ENCODE data around the gene NSRP1.
"Not testable (repeated sequence)": the region's sequence is repeated elsewhere in the genome, so short reads cannot be mapped to it uniquely, and the experiment has no call there.

NSRP1 gene

GRCh38 chr17:30116661-30117551, at the start of gene NSRP1:
NSRP1 (plus strand) TSS chr17:30116816; CDS start chr17:30116844, 28 bp downstream.
- Mint-ChIP-seq H3K27ac (peak within 1 kb of the TSS; percentile 97), H3K9me3 (no peaks in the 10 kb centered on the region), H3K27me3 (ENCODE audit: low read depth) (no peaks in the 10 kb centered on the region), H3K4me1 (ENCODE audit: low read depth) (peaks cover 47% of the 10 kb centered on the region), H3K36me3 (ENCODE audit: low read depth) (peaks cover 27% of the 10 kb centered on the region), H3K4me3 (peak within 1 kb of the TSS; percentile 91)
- peak; percentile 94 for DNase-seq (ENCODE audit: low spot score)

- no peak for DNase-seq (ENCODE audit: low spot score)
- Mint-ChIP-seq H3K27ac (no peak overlapping the region), H3K9me3 (peaks cover 22% of the 10 kb centered on the region), H3K4me1 (ENCODE audit: low read depth) (no peaks in the 10 kb centered on the region), H3K4me3 (no peak overlapping the region), H3K36me3 (ENCODE audit: low read depth) (peaks cover 2% of the 10 kb centered on the region), H3K27me3 (ENCODE audit: low read depth) (peaks cover 21% of the 10 kb centered on the region)
Observed at GRCh38 chr17:30068465-30068864, 48.2 kb upstream of the NSRP1 start.

GRCh38 chr17:30074254-30074653, 42.4 kb upstream of the NSRP1 start:
- Mint-ChIP-seq H3K4me3 (no peak overlapping the region), H3K27ac (no peak overlapping the region), H3K27me3 (ENCODE audit: low read depth) (peaks cover 26% of the 10 kb centered on the region), H3K36me3 (ENCODE audit: low read depth) (no peaks in the 10 kb centered on the region), H3K9me3 (no peaks in the 10 kb centered on the region), H3K4me1 (ENCODE audit: low read depth) (no peaks in the 10 kb centered on the region)
- no peak for DNase-seq (ENCODE audit: low spot score)

GRCh38 chr17:30074730-30075129, 41.9 kb upstream of the NSRP1 start:
- no peak overlapping the region for H3K27ac Mint-ChIP-seq
- no peak for DNase-seq (ENCODE audit: low spot score)
- H3K36me3 Mint-ChIP-seq (ENCODE audit: low read depth), result no peaks in the 10 kb centered on the region
- H3K9me3 Mint-ChIP-seq, result no peaks in the 10 kb centered on the region
- no peak overlapping the region for H3K4me3 Mint-ChIP-seq
- no peaks in the 10 kb centered on the region for H3K4me1 Mint-ChIP-seq (ENCODE audit: low read depth)
- H3K27me3 Mint-ChIP-seq (ENCODE audit: low read depth), result peaks cover 26% of the 10 kb centered on the region

GRCh38 chr17:30082773-30083172, 33.8 kb upstream of the NSRP1 start:
- H3K27me3 Mint-ChIP-seq (ENCODE audit: low read depth), result peaks cover 23% of the 10 kb centered on the region

GRCh38 chr17:30084788-30085187, 31.8 kb upstream of the NSRP1 start:
- no peaks in the 10 kb centered on the region for H3K9me3 Mint-ChIP-seq
- no peak for DNase-seq (ENCODE audit: low spot score)
- H3K27me3 Mint-ChIP-seq (ENCODE audit: low read depth), result peaks cover 26% of the 10 kb centered on the region
- no peaks in the 10 kb centered on the region for H3K36me3 Mint-ChIP-seq (ENCODE audit: low read depth)
- H3K27ac Mint-ChIP-seq, result no peak overlapping the region
- no peaks in the 10 kb centered on the region for H3K4me1 Mint-ChIP-seq (ENCODE audit: low read depth)
- no peak overlapping the region for H3K4me3 Mint-ChIP-seq

More at GRCh38 chr17:30082773-30083172, 33.8 kb upstream of the NSRP1 start:
- Mint-ChIP-seq H3K27ac (no peak overlapping the region), H3K36me3 (ENCODE audit: low read depth) (no peaks in the 10 kb centered on the region), H3K4me1 (ENCODE audit: low read depth) (no peaks in the 10 kb centered on the region), H3K4me3 (no peak overlapping the region), H3K9me3 (no peaks in the 10 kb centered on the region)
- no peak for DNase-seq (ENCODE audit: low spot score)

GRCh38 chr17:30086896-30087295, 29.7 kb upstream of the NSRP1 start:
- no peaks in the 10 kb centered on the region for H3K4me1 Mint-ChIP-seq (ENCODE audit: low read depth)
- no peak overlapping the region for H3K27ac Mint-ChIP-seq

GRCh38 chr17:30087431-30087830, 29.2 kb upstream of the NSRP1 start:
- H3K36me3 Mint-ChIP-seq (ENCODE audit: low read depth); H3K4me1 Mint-ChIP-seq (ENCODE audit: low read depth); H3K9me3 Mint-ChIP-seq; DNase-seq (ENCODE audit: low spot score); H3K4me3 Mint-ChIP-seq; H3K27ac Mint-ChIP-seq: not testable (repeated sequence)
- peaks cover 29% of the 10 kb centered on the region for H3K27me3 Mint-ChIP-seq (ENCODE audit: low read depth)

More at GRCh38 chr17:30086896-30087295, 29.7 kb upstream of the NSRP1 start:
- no peaks in the 10 kb centered on the region for H3K9me3 Mint-ChIP-seq
- H3K36me3 Mint-ChIP-seq (ENCODE audit: low read depth), result no peaks in the 10 kb centered on the region
- H3K27me3 Mint-ChIP-seq (ENCODE audit: low read depth), result peaks cover 29% of the 10 kb centered on the region
- DNase-seq (ENCODE audit: low spot score), result no peak
- no peak overlapping the region for H3K4me3 Mint-ChIP-seq

- H3K9me3 Mint-ChIP-seq, result no peaks in the 10 kb centered on the region
- H3K36me3 Mint-ChIP-seq (ENCODE audit: low read depth), result no peaks in the 10 kb centered on the region
- no peak for DNase-seq (ENCODE audit: low spot score)
- H3K4me3 Mint-ChIP-seq, result no peak overlapping the region
- H3K27me3 Mint-ChIP-seq (ENCODE audit: low read depth), result peaks cover 37% of the 10 kb centered on the region
- H3K4me1 Mint-ChIP-seq (ENCODE audit: low read depth), result peaks cover 4% of the 10 kb centered on the region
- no peak overlapping the region for H3K27ac Mint-ChIP-seq
Observed at GRCh38 chr17:30091121-30091670, 25.4 kb upstream of the NSRP1 start.

- no peak overlapping the region for H3K27ac Mint-ChIP-seq
- peaks cover 4% of the 10 kb centered on the region for H3K4me1 Mint-ChIP-seq (ENCODE audit: low read depth)
- no peak for DNase-seq (ENCODE audit: low spot score)
- peaks cover 37% of the 10 kb centered on the region for H3K27me3 Mint-ChIP-seq (ENCODE audit: low read depth)
- H3K4me3 Mint-ChIP-seq, result no peak overlapping the region
- H3K36me3 Mint-ChIP-seq (ENCODE audit: low read depth), result no peaks in the 10 kb centered on the region
- no peaks in the 10 kb centered on the region for H3K9me3 Mint-ChIP-seq
Observed at GRCh38 chr17:30091771-30092170, 24.8 kb upstream of the NSRP1 start.

- no peak overlapping the region for H3K27ac Mint-ChIP-seq
- no peak for DNase-seq (ENCODE audit: low spot score)
- H3K4me1 Mint-ChIP-seq (ENCODE audit: low read depth), result peaks cover 4% of the 10 kb centered on the region
- peaks cover 34% of the 10 kb centered on the region for H3K27me3 Mint-ChIP-seq (ENCODE audit: low read depth)
- H3K36me3 Mint-ChIP-seq (ENCODE audit: low read depth), result no peaks in the 10 kb centered on the region
- no peaks in the 10 kb centered on the region for H3K9me3 Mint-ChIP-seq
- no peak overlapping the region for H3K4me3 Mint-ChIP-seq
Observed at GRCh38 chr17:30092886-30093285, 23.7 kb upstream of the NSRP1 start.

GRCh38 chr17:30093463-30094147, 23.0 kb upstream of the NSRP1 start:
- Mint-ChIP-seq H3K4me1 (ENCODE audit: low read depth) (peaks cover 4% of the 10 kb centered on the region), H3K27ac (no peak overlapping the region)
- DNase-seq (ENCODE audit: low spot score), result peak; percentile 38

GRCh38 chr17:30095507-30096244, 20.9 kb upstream of the NSRP1 start:
- Mint-ChIP-seq H3K27me3 (ENCODE audit: low read depth) (peaks cover 34% of the 10 kb centered on the region), H3K9me3 (no peaks in the 10 kb centered on the region), H3K4me3 (no peak overlapping the region), H3K36me3 (ENCODE audit: low read depth) (no peaks in the 10 kb centered on the region), H3K27ac (no peak overlapping the region), H3K4me1 (ENCODE audit: low read depth) (peaks cover 4% of the 10 kb centered on the region)
- DNase-seq (ENCODE audit: low spot score), result no peak

More at GRCh38 chr17:30093463-30094147, 23.0 kb upstream of the NSRP1 start:
- Mint-ChIP-seq H3K36me3 (ENCODE audit: low read depth) (no peaks in the 10 kb centered on the region), H3K4me3 (no peak overlapping the region), H3K27me3 (ENCODE audit: low read depth) (peaks cover 34% of the 10 kb centered on the region), H3K9me3 (no peaks in the 10 kb centered on the region)

Data from T-helper 2 cell treated with Interferon-gamma antibody and Interleukin-4, amounts not matched to agents 5 μg/mL and 100 μg/mL, for 36 hours (primary cell).